Measurements from ENCODE around the gene CTNNB1.
A peak's percentile ranks its signal among the peaks of the same experiment; 100 is the strongest.

The CTNNB1 gene

DNA sequence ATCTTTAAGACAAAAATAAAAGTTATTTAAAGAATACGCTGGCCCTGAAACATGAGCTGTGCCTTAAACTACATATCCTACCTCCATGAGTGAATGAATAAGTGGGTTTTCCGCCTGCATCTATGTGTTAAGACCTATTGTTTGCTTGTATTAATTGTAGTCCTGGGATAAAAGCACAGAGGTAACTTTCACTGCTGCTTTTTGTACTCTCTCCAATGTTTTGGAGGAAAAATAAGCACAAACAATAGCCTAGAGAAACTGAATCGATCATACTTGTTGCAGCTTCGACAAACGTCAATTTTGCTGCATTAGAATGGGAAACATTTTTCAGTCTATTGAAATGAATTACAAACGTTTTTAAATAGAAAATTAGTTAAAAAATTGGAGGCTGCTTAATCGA lies 1.3 kb upstream of the CTNNB1 start:
- in situ Hi-C loops (cut with HindIII; ENCODE audit: low sequenced_read_pairs) = no loop called here
- TF ChIP-seq, protein P1, sequence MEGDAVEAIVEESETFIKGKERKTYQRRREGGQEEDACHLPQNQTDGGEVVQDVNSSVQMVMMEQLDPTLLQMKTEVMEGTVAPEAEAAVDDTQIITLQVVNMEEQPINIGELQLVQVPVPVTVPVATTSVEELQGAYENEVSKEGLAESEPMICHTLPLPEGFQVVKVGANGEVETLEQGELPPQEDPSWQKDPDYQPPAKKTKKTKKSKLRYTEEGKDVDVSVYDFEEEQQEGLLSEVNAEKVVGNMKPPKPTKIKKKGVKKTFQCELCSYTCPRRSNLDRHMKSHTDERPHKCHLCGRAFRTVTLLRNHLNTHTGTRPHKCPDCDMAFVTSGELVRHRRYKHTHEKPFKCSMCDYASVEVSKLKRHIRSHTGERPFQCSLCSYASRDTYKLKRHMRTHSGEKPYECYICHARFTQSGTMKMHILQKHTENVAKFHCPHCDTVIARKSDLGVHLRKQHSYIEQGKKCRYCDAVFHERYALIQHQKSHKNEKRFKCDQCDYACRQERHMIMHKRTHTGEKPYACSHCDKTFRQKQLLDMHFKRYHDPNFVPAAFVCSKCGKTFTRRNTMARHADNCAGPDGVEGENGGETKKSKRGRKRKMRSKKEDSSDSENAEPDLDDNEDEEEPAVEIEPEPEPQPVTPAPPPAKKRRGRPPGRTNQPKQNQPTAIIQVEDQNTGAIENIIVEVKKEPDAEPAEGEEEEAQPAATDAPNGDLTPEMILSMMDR (IDR thresholded peaks at IDR 0.05; ENCODE audit: low read depth, low read length, missing control alignments) = no peak

GRCh38 chr3:41198526-41198925 lies 779 bp upstream of the CTNNB1 start:
- no peak for DNase-seq (ENCODE audit: low read depth)
- TF ChIP-seq, protein P1 (IDR thresholded peaks at IDR 0.05; ENCODE audit: low read depth, low read length, missing control alignments) = no peak
- in situ Hi-C loops (cut with HindIII; ENCODE audit: low sequenced_read_pairs) = no loop called here
- peak overlapping the region; percentile 53 for H3K4me3 ChIP-seq (ENCODE audit: low read depth, low read length)

More for the DNA sequence above, 1.3 kb upstream of the CTNNB1 start:
- no peak overlapping the region for H3K4me3 ChIP-seq (ENCODE audit: low read depth, low read length)
- DNase-seq (ENCODE audit: low read depth) = no peak

- in situ Hi-C loops (cut with HindIII; ENCODE audit: low sequenced_read_pairs) = loop anchor here (5.0 to 10.0 kb wide), 2 partner anchors 353 to 515 kb away; no protein-coding TSS in a partner anchor
- TF ChIP-seq, protein P1 (IDR thresholded peaks at IDR 0.05; ENCODE audit: low read depth, low read length, missing control alignments) = no peak
- H3K4me3 ChIP-seq (ENCODE audit: low read depth, low read length) = peak overlapping the region; percentile 53
- no peak for DNase-seq (ENCODE audit: low read depth)
These were observed 762 bp downstream of the CTNNB1 start for GRCh38 chr3:41199866-41200668.

GRCh38 chr3:41200669-41201021 lies 1.3 kb downstream of the CTNNB1 start:
- TF ChIP-seq, protein P1 (IDR thresholded peaks at IDR 0.05; ENCODE audit: low read depth, low read length, missing control alignments) = no peak
- peak overlapping the region; percentile 53 for H3K4me3 ChIP-seq (ENCODE audit: low read depth, low read length)
- DNase-seq (ENCODE audit: low read depth) = no peak
- in situ Hi-C loops (cut with HindIII; ENCODE audit: low sequenced_read_pairs) = loop anchor here (5.0 to 10.0 kb wide), 2 partner anchors 353 to 514 kb away; no protein-coding TSS in a partner anchor

GRCh38 chr3:41202075-41202833 lies 2.9 kb downstream of the CTNNB1 start:
- TF ChIP-seq, protein P1 (IDR thresholded peaks at IDR 0.05; ENCODE audit: low read depth, low read length, missing control alignments) = no peak
- DNase-seq (ENCODE audit: low read depth) = no peak
- in situ Hi-C loops (cut with HindIII; ENCODE audit: low sequenced_read_pairs) = loop anchor here (5.0 to 10.0 kb wide), 2 partner anchors 355 to 513 kb away; no protein-coding TSS in a partner anchor
- H3K4me3 ChIP-seq (ENCODE audit: low read depth, low read length) = peak overlapping the region; percentile 53

DNA sequence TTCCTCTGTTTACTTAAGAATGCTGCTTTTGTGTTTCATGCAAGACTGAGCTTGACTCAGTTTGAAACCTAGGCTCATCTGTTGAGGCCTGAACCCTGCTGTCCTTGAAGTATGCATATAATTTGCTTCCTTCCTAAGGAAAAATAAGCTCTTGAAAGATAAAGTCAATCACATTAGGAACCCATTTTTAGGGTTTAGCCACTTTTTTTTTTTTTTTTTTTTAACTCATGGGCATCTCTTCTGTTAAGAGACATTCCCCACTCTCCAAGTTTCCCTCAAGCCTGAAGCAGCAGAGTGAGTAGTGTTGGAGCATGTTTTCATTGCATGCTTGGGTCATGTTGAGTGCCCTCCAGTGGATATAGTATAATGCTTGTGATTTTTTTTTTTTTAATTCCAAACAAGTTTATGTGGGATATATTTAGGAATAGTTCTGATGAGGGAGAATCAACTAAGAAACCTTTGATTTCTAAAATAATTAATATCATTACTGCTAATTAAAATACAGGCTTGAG lies 3.6 kb downstream of the CTNNB1 start:
- H3K4me3 ChIP-seq (ENCODE audit: low read depth, low read length) = peak overlapping the region; percentile 53
- DNase-seq (ENCODE audit: low read depth) = peak; percentile 53
- in situ Hi-C loops (cut with HindIII; ENCODE audit: low sequenced_read_pairs) = loop anchor here (5.0 to 10.0 kb wide), 2 partner anchors 356 to 512 kb away; no protein-coding TSS in a partner anchor
- TF ChIP-seq, protein P1 (IDR thresholded peaks at IDR 0.05; ENCODE audit: low read depth, low read length, missing control alignments) = peak; percentile 47
